Heart right ventricle (tissue), 16 donors: ENCODE measurements around the gene HDAC5. TPM values are rescaled to one million over a fixed set of nuclear protein-coding genes. Genes with fewer than 3 reads are reported as not detected.
A peak's percentile ranks its signal among the peaks of the same experiment; 100 is the strongest.
"Not testable (repeated sequence)": the region's sequence is repeated elsewhere in the genome, so short reads cannot be mapped to it uniquely, and the experiment has no call there.

ENCODE experiments used
- ATAC-seq, 8 donors: fragments of 200-7000 bp; cut with Tn5 transposase; one replicate each; pipeline ENCODE4 v1.9.1; 2020; ENCODE audit warnings: mild to moderate bottlenecking in 8 of 8, moderate library complexity in 8 of 8, moderate number of reproducible peaks in 1 of 8
- DNase-seq, 2 donors: peaks; one replicate each; pipeline ENCODE4 v3.0.0-alpha.2; 2020
- H3K27ac ChIP-seq, 10 donors: fragments of 200-600 bp; sonication (generic) in 2 of 10; one replicate each; pipeline versions ENCODE4 v1.5.0 to v1.8.0; 2020 to 2022; ENCODE audit warnings: mild to moderate bottlenecking in 3 of 10
- H3K27me3 ChIP-seq, 7 donors: fragments of 200-600 bp; one replicate each; pipeline ENCODE4 v1.8.0; 2021 to 2022; ENCODE audit warnings: mild to moderate bottlenecking in 2 of 7
- H3K36me3 ChIP-seq, 9 donors: fragments of 200-600 bp; sonication (generic) in 1 of 9; one replicate each; pipeline versions ENCODE4 v1.5.0 to v1.8.0; 2020 to 2022; ENCODE audit warnings: mild to moderate bottlenecking in 2 of 9
- H3K4me1 ChIP-seq, 9 donors: fragments of 200-600 bp; sonication (generic) in 1 of 9; one replicate each; pipeline versions ENCODE4 v1.5.0 to v1.8.0; 2020 to 2022; ENCODE audit warnings: mild to moderate bottlenecking in 4 of 9
- H3K4me3 ChIP-seq, 10 donors: fragments of 200-600 bp; sonication (generic) in 2 of 10; one replicate each; pipeline versions ENCODE4 v1.5.0 to v1.8.0; 2020 to 2022; ENCODE audit warnings: mild to moderate bottlenecking in 7 of 10, moderate library complexity in 2 of 10
- H3K9me3 ChIP-seq, 11 donors: fragments of 200-600 bp in 10 of 11; sonication (generic) in 2 of 11; one replicate each; pipeline versions ENCODE4 v1.5.0 to v1.8.0; 2013 to 2022; ENCODE audit warnings: mild to moderate bottlenecking in 2 of 11, control low read depth in 1 of 11, moderate library complexity in 1 of 11
- CTCF ChIP-seq, 9 donors: fragments of 200-600 bp; sonication (generic) in 2 of 9; IDR thresholded peaks; one replicate each; pipeline versions ENCODE4 v1.5.0 to v1.8.0; 2021 to 2022; ENCODE audit warnings: antibody characterized with exemption in 9 of 9, mild to moderate bottlenecking in 5 of 9, moderate library complexity in 1 of 9
- WGBS, 2 donors: extraction: QIAGEN DNeasy Blood & Tissue Kit; methylation state at CpG; one replicate each; pipeline ENCODE4 v1.1.7; 2013; ENCODE audit warnings: inconsistent platforms in 1 of 2; 5-methylcytosine and 5-hydroxymethylcytosine counted together
- intact Hi-C, 10 donors: fragments of 100-400 bp; cut with DNase I; formaldehyde crosslinking; loops; one replicate each; pipeline versions ENCODE4 v1.11.1 to v1.14.2; 2022
- polyA plus RNA-seq, 2 donors: library from polyadenylated mRNA; stranded (reverse); fragments of 200-250 nt; gene quantifications; one replicate each; pipeline ENCODE4 v1.2.3, GENCODE V29; 2013
- total RNA-seq, 10 donors: library from RNA; stranded (reverse); fragmentation: NEBNext Ultra II Directional in 3 of 10; extraction: Animal tissue kit (Norgen Biotek cat#: 25700) in 3 of 10; gene quantifications; one replicate each; pipeline versions ENCODE4 v1.2.1 to v1.2.4, GENCODE V29; 2021 to 2023
- donor health status: Arrhythmogenic right ventricular cardiomyopathy.
- donor health status: ischemic (EF 13 %, LVEDD 7.1; RV severe dilation, severe dysfunction).
- donor health status: healthy with polysubstance abuse.
- donor health status: DM: no; HTN: yes; CAD: no.
- donor health status: DM: no; HTN: no; CAD: no.
- donor health status: ischemic (EF 25% LVEDD 6.9; RV normal size, moderate dysfunction).
- donor health status: ischemic (EF 25% LVEDD 5.7; RV mildly dilated, moderate dysfunction).
- donor health status: healthy.
- donor health status: DM: yes; HTN: yes; CAD: no.
- donor health status: Ischemic cardiomyopathy.
- donor health status: ischemic (EF 35%, LVEDD 5.7; RV mildly dilated, moderate dysfunction).
- donor health status: nonischemic (EF 11% LVEDD 7.7; RV severe dilation, severe dysfunction).
- donor health status: DM: yes; HTN: yes; CAD: no.
- donor health status: PGD.
- donor health status: ischemic (EF 29% LVEDD 5.4; RV normal size, mild dysfunction).
- donor health status: nonischemic (EF 23%, LVEDD 6.1; RV moderate dilation, normal function).

HDAC5 gene
- total and polyA plus RNA-seq, 12 donors, result 55.2 to 85.4 (median 65.5) TPM

DNA sequence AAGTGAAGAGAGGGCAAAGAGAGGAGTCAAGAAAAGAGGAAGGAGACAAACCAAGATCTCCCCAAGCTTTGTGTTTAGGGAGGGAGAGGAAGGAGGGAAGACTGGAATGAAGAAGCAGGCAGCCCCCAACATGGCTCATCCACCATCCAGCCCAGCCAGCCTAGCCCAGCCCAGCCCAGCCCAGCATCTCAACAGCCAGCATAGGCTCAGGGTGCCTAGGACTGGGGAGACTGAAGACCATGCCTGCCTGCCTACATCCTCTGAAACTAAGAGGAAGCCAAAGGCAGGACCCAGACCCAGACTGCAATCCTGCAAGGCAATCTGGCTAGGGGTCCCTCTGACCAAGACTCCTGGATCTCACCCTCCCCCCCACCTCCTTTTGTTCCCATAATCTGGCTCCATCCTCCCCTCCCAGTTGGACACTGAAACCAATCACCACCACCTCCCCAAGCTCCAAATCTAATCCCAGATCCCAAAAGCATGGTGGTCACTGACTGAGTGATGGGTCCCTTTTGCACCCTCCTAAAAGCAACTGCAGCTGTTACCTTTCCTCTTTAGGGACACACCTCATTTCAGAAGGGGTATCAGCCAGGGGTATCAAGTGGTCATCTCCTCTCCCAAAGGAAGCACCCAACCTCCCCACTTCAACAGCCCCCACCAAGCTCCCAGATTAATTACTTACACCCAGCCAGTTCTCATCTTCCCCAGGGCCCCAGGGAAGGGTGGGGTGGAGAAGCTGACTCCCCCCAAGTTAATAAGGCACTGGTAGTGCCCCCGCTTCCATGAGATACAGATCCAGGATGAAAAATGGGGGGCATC lies 1.2 kb downstream of the HDAC5 start:
- H3K9me3 ChIP-seq, result no peaks in the 10 kb centered on the region
- intact Hi-C loops, result loop anchor here in 4 of 10 donors (2.0 to 5.0 kb wide), 5 partner anchors 19 to 55 kb away; partner anchors contain the start of genes G6PC3 (in 2 of the 4), HROB (in 1 of the 4) and LSM12 (in 1 of the 4)
- H3K27me3 ChIP-seq, result no peaks in the 10 kb centered on the region
- peaks cover 0 to 6% (median 0%) of the 10 kb centered on the region in 9 donors for H3K36me3 ChIP-seq
- WGBS, 2 donors, result 27 to 29% methylated on average over 1 of the region's 1 CpG
- peak overlapping the region in 8 of 10 donors; percentile 84 to 98 (median 94) for H3K27ac ChIP-seq
- no peak for ATAC-seq
- no peak for TF ChIP-seq CTCF (IDR thresholded peaks at IDR 0.05)
- DNase-seq, result no peak
- H3K4me3 ChIP-seq, result peak overlapping the region; percentile 67 to 100 (median 94)
- peaks cover 3 to 67% (median 53%) of the 10 kb centered on the region in 9 donors for H3K4me1 ChIP-seq

- DNase-seq, result no peak
- no peak for ATAC-seq
- peak overlapping the region in 4 of 10 donors; percentile 67 to 99 (median 95) for H3K4me3 ChIP-seq
- 40% methylated on average over 9 of the region's 9 CpGs for WGBS, 2 donors
- peak overlapping the region in 4 of 10 donors; percentile 6 to 31 (median 16) for H3K27ac ChIP-seq
- no peaks in the 10 kb centered on the region for H3K27me3 ChIP-seq
- intact Hi-C loops, result loop anchor here in 2 of 10 donors (5.0 kb wide), 2 partner anchors 49 to 54 kb away; partner anchors contain the start of genes G6PC3 (in 1 of the 2) and LSM12 (in 1 of the 2)
- no peaks in the 10 kb centered on the region for H3K9me3 ChIP-seq
- TF ChIP-seq CTCF (IDR thresholded peaks at IDR 0.05), result peak in 1 of 9 donors; percentile 6
- peaks cover 0 to 18% (median 9%) of the 10 kb centered on the region in 9 donors for H3K36me3 ChIP-seq
- peaks cover 3 to 77% (median 58%) of the 10 kb centered on the region in 9 donors for H3K4me1 ChIP-seq
These were observed 2.4 kb downstream of the HDAC5 start for GRCh38 chr17:44120851-44121605.

DNA sequence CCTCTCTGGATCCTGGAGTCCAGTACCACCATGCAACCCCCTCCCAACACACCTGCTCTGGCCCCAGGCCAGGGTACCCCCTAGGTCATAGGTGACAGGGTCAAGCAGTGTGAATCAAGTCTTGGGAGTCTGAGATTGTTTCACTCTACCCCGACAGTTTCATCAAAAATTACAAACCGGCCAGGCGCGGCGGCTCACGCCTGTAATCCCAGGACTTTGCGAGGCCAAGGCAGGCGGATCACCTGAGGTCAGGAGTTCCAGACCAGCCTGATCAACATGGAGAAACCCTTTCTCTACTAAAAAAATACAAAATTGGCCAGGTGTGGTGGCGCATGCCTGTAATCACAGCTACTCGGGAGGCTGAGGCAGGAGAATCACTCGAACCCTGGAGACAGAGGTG lies 3.2 kb downstream of the HDAC5 start:
- peaks cover 0 to 24% (median 9%) of the 10 kb centered on the region in 9 donors for H3K36me3 ChIP-seq
- not testable (repeated sequence) for H3K4me3 ChIP-seq, ATAC-seq, H3K9me3 ChIP-seq, DNase-seq, H3K27me3 ChIP-seq
- 93 to 95% methylated on average over 11 of the region's 11 CpGs for WGBS, 2 donors
- H3K27ac ChIP-seq, result peak overlapping the region in 2 of 10 donors; percentile 9 to 10
- peaks cover 9 to 85% (median 66%) of the 10 kb centered on the region in 9 donors for H3K4me1 ChIP-seq
- intact Hi-C loops, result loop anchor here in 2 of 10 donors (5.0 kb wide), 2 partner anchors 48 to 53 kb away; partner anchors contain the start of genes G6PC3 (in 1 of the 2) and LSM12 (in 1 of the 2)

- H3K9me3 ChIP-seq, result no peaks in the 10 kb centered on the region
- no peak overlapping the region for H3K4me3 ChIP-seq
- WGBS, 2 donors, result 88 to 97% methylated on average over 2 of the region's 2 CpGs
- TF ChIP-seq CTCF (IDR thresholded peaks at IDR 0.05), result no peak
- no peak for ATAC-seq
- no peak overlapping the region for H3K27ac ChIP-seq
- H3K27me3 ChIP-seq, result no peaks in the 10 kb centered on the region
- peaks cover 0 to 29% (median 9%) of the 10 kb centered on the region in 9 donors for H3K36me3 ChIP-seq
- DNase-seq, result no peak
- intact Hi-C loops, result loop anchor here in 4 of 10 donors (5.0 to 10.0 kb wide), 5 partner anchors 47 to 175 kb away; partner anchors contain the start of genes G6PC3 (in 1 of the 4), LSM12 (in 1 of the 4), PPY (in 1 of the 4) and TMEM101 (in 1 of the 4)
- peaks cover 11 to 90% (median 71%) of the 10 kb centered on the region in 9 donors for H3K4me1 ChIP-seq
These were observed 3.6 kb downstream of the HDAC5 start for GRCh38 chr17:44119798-44120197.
